ENCODE measurements around the gene SFN.

GRCh38 chr1:26833432-26834405 is 29.2 kb upstream of the SFN start:
- TF ChIP-seq CTCF (IDR thresholded peaks at IDR 0.05; ENCODE audit: borderline replicate concordance, extremely low read depth, low read length, poor library complexity, severe bottlenecking) (no peak), EZH2 (IDR thresholded peaks at IDR 0.05; ENCODE audit: borderline replicate concordance, low read depth, low read length, severe bottlenecking) (no peak)

Measured in DND-41 (cell line).